HPDE6-E6E7 (cell line): ENCODE data around the gene MTCL1.
"Not testable (repeated sequence)": the region's sequence is repeated elsewhere in the genome, so short reads cannot be mapped to it uniquely, and the experiment has no call there.

ENCODE experiments used
- DNase-seq: peaks from one replicate; pipeline ENCODE4 v3.0.0; 2011; ENCODE audit warnings: missing footprints; ENCODE audit errors: extremely low spot score

The MTCL1 gene

GRCh38 chr18:8744038-8744437, 38.7 kb downstream of the MTCL1 start:
- no peak for DNase-seq

- DNase-seq: no peak
Observed at GRCh38 chr18:8744656-8745055, 39.3 kb downstream of the MTCL1 start.

DNA sequence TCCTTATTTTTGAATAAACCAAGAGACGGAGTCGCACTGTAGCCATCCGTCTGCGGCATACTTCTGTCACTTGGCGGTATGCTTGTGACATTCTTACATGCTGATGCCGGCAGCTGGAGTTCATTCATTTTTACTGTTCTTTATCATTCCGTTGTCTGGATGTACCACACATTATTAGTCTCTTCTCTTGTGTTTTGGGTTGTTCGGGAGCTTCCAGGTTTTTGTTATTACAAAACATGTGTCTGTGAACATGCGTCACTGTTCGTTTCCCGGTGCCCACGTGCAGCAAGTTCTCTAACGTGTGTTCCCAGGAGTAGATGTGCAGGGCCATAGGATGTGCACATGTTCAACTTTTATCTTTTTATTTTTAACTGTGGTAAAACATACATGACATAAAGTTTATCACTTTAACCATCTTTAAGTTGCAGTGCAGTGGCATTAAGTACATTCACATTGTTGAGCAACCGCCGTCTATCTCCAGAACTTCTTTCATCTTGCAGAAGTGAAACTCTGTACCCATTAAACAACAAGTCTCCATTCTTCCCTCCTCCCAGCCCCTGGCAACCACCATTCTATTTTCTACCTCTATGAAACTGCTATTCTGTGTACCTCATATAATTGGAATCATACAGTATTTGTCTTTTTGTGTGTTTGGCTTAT, 40.1 kb downstream of the MTCL1 start:
- DNase-seq: no peak

GRCh38 chr18:8747440-8747937, 42.1 kb downstream of the MTCL1 start:
- peak; percentile 32 for DNase-seq

DNA sequence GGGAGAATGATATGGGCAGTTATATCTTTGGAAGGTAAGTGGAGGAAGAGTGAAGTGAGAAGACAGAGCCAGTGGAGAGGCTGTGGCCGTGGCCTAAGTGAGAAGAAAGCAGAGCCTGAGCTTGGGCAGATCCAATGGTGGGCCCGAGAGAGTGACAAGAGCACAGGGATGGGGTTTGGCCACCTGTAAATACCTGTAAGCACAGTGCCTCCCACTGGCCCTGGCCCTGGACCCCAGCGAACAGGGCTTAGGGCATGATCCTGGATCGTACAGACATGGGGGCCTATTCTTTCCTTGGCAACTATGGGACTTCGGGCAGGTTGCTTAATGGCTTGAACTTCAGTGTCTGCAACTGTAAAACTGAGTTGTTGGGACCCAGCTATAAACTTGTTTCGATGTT, 44.1 kb downstream of the MTCL1 start:
- no peak for DNase-seq

GRCh38 chr18:8750954-8751415, 45.6 kb downstream of the MTCL1 start:
- no peak for DNase-seq

- no peak for DNase-seq
Observed at GRCh38 chr18:8751692-8752091, 46.3 kb downstream of the MTCL1 start.

DNA sequence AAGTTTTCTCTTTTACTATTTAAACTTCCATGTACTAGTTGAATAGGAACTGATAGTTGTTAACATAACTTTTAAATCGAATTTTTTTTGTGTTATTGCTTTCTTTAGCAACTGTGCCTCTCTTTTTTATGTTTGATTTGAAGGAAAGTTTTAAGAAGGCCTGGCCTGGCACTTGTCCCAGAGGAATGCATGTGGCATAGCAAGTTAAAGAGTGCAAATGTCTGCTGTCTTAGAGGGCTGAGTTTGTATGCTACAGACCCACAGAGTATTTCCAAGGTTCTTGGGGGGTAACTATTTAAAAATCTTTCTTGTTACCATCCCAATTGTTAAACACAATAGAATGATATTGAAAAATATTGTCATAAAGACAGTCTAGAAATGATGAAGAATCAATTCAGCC, 47.0 kb downstream of the MTCL1 start:
- no peak for DNase-seq

DNA sequence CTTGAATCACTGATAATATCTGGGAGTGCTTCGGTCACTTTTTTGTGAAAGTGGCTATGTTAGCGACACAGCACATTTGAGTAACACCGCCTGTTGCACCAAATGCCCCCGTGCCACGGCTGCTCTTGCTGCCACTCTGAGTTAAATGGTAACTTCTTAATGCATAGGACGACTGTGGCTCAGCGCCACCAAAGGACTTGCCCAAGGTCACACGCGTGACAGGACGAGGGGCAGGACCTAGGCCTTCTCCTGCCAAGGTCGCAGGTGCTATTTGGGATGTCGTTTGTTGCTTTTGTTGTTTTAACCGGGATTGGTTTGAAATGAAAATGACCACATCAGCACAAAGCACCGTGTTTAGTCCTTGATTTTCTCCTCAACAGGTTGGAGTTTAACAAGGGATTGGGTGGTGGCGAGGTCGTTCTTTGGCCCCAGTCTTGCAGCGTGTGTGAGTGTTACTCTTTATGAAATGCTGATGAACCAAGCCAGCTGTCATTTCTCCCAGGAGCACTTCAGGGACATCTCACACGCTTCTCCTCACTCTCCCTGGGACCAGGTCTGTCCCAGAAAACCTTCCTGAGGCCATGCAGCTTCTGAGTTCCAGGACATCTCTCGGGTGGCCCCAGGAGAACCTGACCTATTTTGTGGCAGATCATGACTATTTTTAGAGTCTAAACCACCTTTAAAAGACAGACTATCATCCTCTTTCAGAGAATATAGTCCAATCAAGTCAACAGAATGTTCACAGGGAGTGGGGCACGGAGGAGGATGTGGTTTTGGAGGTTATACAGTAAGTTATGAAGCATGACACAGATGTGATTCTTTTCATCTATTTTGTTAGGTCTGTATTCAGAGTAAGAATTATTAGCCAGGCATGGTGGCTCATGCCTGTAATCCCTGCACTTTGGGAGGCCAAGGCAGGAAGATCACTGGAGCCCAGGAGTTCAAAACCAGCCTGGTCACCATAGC, 49.9 kb downstream of the MTCL1 start:
- no peak for DNase-seq

- DNase-seq: no peak
Observed at GRCh38 chr18:8756571-8756970, 51.2 kb downstream of the MTCL1 start.

- no peak for DNase-seq
Observed at GRCh38 chr18:8757396-8757997, 52.1 kb downstream of the MTCL1 start.

GRCh38 chr18:8758466-8758865, 53.1 kb downstream of the MTCL1 start:
- no peak for DNase-seq

- DNase-seq: no peak
Observed at GRCh38 chr18:8760984-8761383, 55.6 kb downstream of the MTCL1 start.

GRCh38 chr18:8761535-8761934, 56.2 kb downstream of the MTCL1 start:
- DNase-seq: not testable (repeated sequence)

- no peak for DNase-seq
Observed at GRCh38 chr18:8762968-8763367, 57.6 kb downstream of the MTCL1 start.

DNA sequence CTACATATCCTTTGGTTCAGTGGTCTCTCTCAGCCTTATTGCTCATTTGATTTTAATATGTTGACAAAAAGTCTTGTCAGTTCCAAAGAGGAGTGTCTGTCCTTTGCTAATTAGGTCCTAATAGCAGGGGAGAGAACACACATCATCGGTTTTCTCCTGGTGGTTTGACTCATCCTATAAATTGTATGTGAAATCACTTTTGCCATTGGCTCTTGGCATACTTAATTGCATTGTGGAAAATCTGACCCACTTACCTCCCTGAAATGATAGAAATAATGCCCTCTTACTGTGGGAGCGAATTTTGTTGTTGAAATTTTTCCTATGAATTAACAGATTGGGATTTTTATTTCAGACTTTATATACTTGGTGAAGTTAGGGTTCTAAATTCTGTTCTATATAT, 58.3 kb downstream of the MTCL1 start:
- no peak for DNase-seq

- DNase-seq: no peak
Observed at GRCh38 chr18:8765783-8766463, 60.6 kb downstream of the MTCL1 start.

- no peak for DNase-seq
Observed at GRCh38 chr18:8766559-8767293, 61.4 kb downstream of the MTCL1 start.

DNA sequence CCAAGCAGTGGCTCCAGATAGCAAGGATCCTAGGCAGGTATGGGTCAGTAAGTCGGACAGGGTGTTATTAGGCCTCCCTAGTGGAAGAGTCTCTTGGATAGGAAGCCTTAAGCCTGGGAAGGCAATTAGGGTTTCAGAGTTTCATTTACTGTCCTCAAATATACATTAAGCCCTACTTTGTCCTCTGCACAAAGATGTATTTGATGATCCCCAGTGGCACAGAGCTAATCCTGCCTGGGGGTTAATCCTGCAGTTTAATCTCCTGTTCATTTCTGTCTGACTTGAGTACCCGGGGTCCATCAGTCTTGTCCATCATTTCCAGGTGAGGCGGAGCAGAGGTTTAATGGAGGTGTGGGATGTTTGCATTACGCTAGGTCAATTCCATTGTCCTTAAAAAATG, 62.0 kb downstream of the MTCL1 start:
- DNase-seq: no peak

- DNase-seq: no peak
Observed at GRCh38 chr18:8769509-8770095, 64.2 kb downstream of the MTCL1 start.

GRCh38 chr18:8770657-8771056, 65.3 kb downstream of the MTCL1 start:
- DNase-seq: no peak
